CD1c-positive myeloid dendritic cell (primary cell): Measurements from ENCODE around the gene KCND3.

Experiments
- DNase-seq: peaks from one replicate; pipeline ENCODE4 v3.0.0-alpha.2; 2016; ENCODE audit errors: extremely low spot score

The KCND3 gene

DNA sequence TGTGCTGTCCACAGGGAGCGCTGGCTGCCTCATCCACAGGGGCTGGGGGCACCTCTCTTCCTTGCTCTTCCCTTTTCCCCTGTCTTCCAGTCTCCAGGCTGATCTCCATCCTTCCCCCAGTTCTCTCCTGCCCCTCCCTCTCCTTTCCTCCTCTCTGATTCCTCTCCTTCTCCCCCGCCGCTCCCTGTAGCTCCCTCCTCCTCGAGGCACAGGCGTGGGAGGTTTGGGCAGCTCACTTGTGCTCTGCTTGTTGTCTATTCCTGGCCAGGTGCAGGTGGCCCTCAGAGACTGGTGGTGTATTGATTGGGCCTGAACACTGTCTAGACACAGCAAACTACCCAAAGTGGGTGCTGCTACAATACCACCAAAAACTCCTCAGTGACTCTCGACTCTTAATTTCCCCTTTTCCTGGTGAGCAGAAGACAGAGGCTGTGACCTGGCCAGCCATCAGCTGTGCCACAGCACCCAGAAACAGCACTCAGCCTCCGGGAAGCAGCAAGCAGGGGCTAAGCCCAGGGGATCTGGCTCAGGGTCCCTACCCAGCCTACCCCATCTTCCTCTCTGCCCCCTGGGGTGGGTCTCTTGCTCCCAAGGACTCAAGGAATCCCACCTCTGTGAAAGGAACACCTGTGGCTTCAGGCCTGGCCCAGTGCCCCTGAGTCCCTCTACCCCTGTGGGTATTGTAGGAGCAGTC, 140.5 kb downstream of the KCND3 start:
- DNase-seq, result no peak

DNA sequence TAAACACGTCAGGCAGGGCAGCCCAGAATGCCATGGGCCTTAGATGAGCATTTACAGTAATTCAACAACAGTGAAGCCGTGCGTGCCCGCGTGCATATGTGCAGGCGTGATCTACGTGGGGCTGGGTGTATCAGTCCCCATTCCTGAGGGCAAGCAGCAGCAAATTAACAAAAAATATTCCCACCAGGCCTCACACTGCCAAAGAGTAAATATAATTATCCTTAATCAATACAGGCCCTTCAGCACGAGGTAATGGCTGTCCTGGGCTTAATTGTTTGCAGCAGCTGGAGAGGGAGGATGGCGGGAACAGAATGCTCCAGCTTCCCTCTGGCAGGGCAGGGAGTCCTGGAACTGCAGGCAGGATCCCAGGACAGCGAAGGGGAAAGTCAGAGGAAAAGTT, 142.0 kb downstream of the KCND3 start:
- DNase-seq, result no peak

DNA sequence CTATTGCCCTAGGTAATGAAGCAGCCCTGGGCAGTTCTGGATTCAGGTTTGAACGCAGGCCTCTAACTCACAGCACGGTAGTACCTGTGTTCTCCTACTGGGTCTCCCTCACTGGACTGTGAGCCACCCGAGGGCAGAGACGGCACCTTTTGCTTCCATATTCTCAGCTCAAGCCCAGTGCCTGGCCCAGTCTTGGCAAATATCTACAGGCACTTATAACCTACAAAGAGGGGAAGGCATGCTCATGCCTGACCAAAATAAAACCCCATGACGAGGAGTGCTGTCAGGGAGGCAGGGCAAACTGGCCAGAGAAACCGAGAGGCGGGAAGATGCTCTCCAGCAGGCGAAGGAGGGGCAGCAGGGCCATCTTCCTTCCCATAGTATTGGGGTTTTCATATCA, 142.6 kb downstream of the KCND3 start:
- DNase-seq, result no peak

DNA sequence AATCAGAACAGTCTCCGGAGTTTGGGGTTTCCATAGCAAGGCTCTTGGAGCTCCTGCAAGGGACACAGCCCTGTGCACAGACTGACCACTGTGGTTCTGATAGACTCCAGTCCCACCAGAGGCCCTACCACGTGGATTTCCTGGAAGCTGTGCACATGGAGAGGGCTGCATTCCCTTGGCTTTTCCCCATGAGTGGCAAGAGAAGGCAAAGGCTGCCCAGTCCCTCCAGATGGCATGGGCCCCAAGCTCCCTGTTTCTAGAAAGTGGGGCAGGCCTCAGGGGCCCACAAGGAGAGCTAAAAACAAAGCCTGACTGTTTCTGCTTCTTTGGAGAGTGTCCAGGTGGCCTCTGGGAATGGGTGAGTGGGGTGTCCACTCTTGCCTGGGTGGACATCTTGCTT, 146.3 kb downstream of the KCND3 start:
- DNase-seq, result no peak

DNA sequence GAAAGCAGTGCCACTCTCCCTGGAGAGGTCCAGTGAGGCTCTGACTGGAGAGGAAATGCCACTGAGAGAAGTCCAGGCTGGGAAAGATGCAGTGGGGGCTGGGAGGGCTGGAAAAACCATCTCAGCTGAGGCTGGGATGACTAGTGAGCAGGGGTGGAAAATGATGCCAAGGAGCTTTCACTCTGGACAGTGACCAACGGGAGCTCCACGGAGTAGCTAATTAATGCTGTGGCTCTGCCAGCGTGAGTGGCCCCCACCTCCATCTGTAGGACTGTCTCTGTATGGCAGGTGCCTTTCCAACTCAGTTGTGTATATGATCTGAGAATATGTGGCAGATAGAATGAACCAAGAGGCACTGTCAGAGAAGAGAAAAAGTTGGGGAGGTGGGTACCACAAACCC, 147.1 kb downstream of the KCND3 start:
- DNase-seq, result no peak

DNA sequence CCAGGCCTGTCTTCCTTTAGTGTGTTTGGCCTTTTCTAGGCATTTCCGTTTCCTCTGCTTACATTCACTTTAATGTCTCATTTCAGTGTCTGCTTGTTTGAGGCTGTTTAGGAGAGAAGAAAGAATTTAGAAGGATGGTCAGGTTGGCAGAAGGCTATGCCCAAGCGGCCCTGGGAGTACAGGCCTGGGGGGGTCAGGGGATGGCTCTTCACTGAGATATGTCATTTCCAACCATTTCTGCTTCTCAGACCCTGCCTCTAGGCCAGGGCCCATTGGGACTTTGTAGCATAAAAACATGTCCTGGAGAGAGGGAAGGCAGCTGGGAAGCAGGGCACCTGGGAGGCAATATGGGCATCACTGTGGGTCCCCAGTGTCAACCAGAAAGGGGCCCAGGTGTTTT, 147.7 kb downstream of the KCND3 start:
- DNase-seq, result no peak

DNA sequence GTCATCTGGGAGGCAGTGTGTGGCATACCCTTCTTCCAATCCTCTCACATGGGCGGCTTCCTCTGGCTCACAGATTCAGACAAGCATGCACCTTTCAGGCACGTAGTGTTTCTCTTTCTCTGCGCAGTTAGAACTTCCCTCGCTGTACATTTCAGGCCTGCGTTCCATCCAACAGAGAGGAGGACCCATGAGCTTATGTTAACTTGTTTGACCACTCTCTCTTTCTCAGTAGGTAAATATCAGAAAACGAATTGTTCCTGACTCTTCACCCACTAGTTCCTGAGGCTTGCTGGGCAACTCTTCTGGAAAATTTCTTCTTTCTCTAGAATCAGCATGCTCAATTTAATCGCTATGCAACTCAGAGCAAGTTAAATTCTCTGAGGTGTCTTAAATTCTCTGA, 148.3 kb downstream of the KCND3 start:
- DNase-seq, result no peak

DNA sequence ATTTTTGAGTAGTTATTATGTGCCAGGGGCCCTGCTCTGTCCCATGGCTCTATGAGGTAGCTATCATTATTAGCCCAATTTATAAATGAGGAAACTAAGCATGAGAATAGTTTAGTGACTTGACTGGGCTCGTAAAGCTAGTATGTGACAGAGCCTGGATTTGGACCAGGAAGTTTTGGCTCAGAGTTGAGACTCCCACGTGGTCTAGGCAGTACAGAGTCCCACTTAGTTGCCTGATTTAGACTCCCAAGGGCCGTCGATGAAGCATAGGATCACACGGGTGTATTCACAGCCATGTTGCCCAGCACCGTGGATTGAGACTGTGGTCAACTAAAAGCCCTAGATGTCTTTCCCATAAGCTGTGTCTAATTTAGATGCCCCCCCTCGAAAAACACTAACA, 152.1 kb downstream of the KCND3 start:
- no peak for DNase-seq

DNA sequence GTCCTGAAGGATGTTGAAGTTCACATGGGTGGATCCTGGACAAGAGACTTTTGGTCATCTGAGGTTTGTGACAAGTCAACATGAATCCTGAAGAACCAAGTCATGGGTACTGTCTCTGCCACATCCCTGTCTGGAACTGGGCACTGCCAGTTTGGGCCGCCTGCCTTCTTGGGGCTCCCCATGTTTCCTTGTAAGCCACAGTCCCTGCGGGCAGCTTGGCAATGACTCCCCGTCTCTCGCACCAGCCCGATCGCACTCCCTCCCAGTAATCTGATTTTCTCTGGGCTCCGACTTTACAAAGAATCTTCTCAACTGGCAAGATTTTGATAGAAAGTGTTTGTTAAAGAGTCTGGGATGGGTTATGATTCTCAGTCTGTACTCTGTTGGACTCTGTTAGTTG, 153.4 kb downstream of the KCND3 start:
- DNase-seq, result no peak

DNA sequence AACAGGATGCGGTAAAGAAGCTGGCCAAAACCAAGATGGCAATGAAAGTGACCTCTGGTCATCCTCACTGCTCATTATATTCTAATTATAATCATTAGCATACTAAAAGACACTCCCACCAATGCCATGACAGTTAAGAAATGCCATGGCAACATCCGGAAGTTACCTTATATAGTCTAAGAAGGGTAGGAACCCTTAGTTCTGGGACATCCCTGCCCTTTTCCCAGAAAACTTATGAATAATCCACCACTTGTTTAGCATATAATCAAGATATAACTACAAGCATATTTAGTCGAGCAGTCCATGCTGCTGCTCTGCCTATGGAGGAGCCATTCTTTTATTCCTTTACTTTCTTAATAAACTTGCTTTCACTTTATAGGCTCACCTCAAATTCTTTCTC, 154.0 kb downstream of the KCND3 start:
- no peak for DNase-seq

DNA sequence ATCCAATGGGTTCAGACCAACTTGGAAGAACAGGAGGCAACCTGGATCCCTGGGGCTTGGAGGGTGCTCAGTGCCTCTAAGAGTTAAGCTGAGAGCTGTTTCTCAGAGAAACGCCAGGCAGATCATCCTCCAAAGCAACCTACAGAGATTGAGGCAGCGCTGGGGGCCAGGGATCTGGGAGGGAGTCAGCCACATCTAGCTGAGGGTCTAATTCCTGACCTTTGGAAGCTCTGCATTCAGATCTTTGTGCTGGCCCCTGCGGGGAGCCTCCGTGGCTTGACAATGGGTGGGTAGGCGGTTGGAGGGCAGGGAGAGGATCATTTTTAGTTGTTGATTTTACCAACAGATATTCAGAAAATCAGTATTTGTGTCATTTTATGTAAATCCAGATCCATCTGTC, 154.5 kb downstream of the KCND3 start:
- DNase-seq, result no peak

DNA sequence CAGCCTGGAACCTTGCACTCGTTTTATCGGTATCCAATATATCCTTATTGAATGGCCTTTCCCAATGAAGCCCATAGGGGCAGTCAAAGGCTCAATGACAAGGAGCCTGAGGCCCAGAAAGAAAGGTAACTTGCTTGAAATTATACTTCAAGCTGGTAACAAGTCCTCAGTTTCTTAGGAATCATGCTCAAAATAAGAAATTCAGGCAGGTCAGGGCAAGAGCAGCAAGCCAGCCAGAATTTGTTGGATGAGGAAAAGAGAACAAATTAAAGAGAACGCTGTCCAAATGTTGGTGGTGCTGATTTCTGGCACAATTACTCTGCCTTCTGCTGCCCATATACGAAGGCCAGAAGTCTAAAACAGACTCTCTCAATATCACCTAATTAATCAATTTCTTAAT, 156.1 kb downstream of the KCND3 start:
- no peak for DNase-seq

DNA sequence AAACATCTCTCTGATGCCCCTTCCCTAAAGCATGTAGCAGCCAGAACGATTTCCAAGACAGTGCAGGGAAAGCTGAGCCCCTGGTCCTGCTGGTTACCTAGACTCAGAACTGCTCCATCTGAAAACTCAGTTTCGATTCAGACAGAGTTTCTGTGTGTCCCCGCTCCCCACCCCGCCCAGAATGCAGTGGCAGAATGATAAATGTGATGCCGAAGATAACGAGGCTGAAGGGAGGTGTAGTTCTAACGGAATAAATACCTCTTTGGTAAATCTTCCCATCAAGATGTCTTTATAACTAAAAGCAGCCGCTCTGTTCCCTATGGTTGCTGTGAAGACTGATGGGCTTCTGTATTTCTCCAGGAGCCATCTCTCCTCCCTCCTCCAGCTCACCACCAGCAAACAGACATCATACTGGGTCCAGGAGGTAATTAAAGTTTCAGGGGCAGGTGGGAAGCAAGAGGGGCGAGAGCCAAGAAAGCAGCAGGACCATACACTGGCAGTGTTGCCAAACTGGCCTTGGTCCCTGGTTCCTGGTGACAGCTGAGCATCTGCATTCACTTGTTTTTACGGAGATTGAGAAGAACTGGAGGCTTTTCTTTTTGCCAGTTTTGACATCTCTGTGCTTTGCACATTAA, 156.8 kb downstream of the KCND3 start:
- DNase-seq, result no peak

DNA sequence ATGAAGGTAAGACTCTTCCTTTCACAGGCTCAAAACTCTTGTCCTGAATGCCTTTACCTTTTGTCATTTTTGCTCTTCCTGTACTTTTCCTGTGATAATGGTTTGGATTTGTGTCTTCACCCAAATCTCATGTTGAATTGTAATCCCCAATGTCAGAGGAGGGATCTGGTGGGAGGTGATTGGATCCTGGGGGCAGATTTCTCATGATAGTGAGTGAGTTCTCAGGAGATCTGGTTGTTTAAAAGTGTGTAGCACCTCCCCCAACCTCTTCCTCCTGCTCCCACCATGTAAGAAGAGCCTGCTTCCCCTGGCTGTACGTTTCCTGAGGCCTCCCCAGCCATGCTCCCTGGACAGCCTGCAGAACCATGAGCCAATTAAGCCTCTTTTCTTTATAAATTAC, 158.3 kb downstream of the KCND3 start:
- no peak for DNase-seq

DNA sequence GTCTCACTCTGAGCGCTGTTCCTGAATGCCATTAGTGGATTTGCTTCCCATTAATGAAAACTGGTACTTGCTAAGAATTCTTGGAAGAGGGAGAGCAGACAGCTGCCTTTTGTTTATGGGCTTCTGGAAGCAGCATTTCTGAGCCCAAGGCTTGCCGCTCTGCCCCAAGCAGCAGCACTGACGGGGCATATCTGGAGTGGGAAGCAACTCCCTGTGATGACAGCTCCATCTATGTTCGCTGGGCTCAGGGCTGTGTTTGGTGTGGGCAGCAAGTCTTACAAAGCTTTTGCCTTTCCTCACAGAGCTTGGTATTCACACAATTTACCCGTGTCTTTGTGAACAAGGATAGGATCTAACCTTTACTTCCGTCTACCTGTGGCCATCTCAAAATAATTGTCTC, 161.5 kb downstream of the KCND3 start:
- no peak for DNase-seq

DNA sequence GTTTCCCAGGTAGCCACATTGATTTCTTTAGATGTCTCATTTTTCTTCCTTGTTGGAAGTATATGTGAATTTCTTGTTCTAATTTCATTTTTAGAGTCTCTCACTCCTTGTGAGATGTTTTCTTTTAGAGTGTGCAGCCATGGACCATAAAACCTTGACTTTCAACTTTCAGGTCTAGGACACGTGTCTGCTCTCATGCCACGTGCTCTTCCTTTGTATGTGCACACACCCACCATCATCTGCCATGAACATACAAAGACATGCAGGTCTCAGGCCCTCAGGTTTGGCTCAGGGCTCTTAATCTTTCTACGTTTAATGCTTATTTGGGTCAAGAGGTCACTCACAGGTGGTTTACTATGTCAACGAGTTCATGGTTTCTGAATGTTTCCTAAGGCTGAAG, 163.2 kb downstream of the KCND3 start:
- no peak for DNase-seq

DNA sequence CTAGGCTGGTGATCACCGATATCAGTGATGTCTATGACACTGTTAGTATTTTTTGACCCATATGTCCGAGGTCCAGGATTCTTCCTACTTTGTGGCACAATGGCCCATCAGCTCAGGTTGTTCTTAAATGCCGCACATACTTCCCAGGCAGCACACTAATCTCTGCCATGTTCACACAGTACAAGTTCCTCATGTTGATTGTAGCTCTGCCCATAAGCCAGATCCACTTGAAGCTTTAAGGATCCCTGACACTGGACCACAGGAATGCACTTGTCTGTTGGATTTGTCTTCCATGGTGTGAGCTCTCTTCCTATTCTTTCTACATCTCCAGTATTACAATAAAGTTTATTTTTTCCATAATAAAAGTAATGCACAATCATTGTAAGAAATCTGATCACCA, 164.3 kb downstream of the KCND3 start:
- DNase-seq, result no peak

DNA sequence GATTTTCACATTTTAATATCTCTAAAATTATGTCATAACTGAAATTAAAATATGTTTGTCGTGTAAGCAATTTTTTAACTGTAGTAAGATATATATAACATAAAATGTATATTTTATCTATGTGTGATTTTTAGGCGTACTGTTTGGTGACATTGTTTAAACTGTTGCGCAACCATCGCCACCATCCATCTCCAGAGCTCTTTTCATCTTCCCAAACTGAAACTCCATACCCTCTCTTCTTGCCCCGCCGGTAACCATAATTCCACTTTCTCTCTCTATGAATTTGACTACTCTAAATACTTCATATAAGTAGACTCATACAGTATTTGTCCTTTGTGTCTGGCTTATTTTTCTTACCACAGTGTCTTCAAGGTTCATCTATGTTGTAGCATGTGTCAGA, 167.3 kb downstream of the KCND3 start:
- DNase-seq, result no peak

DNA sequence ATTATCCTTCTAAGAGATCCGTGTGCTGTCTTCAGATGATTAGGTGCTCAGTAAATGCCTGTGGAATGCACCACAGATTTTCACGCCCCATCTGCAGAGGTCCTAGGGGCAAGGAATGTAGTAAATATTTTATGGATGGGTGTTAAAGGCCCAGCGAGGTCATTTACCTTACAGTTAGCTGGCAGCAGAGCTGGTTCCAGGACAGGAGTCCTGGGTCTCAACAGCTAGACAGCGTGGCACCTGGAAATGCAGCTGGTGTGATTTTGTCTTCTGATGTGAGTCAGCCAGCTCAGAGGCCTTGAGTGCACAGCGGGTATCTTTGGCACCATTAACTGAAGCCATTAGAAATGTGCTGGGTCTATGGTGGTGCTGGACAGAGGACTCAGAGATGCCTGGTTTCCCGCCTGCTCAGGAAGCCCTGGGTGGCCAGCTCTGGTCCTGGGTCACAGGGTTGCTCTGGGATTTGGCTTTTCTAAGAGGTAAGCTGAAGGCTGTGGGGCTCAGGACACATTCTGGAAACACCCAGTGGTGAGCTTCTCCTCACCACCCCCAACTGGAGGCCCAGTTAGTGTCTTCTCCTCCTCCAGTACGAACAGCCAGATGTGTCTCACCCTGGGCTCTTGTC, 168.2 kb downstream of the KCND3 start:
- DNase-seq, result no peak

DNA sequence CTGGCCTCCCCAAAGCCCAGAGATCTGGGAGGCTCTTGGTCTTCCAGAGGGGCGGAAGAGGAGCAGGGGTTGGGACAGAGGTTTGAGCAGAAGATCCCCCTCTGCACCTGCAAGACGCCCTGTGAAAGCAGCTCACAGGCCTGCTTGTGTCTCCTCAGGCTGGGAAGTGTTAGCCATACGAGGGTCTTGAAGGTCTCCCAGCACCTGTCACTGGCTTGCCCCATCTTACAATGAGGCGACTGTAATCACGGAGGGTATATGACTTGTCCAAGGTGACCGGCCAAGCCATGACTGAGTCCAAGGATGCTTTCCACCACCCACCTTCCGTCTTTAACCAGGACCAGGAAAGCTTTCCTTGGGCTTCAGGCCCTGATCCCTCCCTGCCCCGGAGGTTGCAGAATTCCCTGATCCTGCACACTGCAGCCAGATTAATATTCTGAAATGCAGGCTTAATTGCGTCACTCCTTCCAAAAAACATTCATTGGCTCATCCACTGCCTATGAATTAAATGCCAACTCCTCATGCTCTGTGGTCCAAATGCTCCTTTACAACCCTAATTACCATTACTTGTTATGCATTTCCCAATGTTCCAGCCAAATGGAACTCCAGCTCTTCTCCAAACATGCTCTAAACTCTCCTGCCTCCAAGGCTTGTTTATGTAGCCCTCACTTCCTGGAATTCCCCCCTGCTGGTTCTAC, 169.8 kb downstream of the KCND3 start:
- DNase-seq, result no peak

DNA sequence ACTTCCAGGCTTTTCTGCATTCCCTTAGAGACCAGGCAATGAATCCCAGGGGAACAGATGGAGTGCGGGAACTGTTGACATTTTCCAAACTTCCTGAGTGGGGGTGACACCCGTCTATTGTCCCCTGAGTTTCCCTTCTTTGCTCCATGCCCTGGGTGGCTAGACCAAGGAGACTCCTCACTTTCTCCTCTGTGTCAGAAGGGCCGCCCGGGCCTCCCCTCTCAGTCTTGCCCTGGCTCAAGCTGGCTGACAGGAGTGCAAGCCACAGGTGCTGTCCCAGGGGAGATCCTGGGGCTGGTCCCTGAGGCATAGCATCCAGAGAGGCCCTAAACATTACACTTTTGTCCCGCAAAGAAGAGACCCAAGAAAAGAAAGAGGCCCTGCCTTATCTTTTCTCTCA, 170.9 kb downstream of the KCND3 start:
- no peak for DNase-seq

DNA sequence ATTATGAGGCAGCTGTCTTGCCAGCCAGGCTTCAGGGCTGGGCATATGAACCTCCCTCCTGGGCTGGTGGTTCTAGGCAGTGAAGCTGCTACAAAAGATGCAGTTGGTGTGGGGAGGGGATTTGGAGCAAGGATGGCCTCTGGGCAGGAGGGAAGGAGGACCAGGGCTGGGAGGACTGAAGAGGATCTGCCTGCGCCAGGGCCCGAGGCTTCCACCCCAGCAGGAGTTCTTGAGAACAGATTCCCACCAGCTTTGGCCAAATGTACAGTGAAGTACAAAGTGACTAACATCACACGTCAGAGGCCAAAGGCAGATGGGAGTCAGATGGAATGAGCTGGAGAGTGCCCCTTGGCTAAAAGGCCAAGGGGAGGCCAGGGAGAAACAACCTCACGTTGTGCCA, 171.4 kb downstream of the KCND3 start:
- no peak for DNase-seq

DNA sequence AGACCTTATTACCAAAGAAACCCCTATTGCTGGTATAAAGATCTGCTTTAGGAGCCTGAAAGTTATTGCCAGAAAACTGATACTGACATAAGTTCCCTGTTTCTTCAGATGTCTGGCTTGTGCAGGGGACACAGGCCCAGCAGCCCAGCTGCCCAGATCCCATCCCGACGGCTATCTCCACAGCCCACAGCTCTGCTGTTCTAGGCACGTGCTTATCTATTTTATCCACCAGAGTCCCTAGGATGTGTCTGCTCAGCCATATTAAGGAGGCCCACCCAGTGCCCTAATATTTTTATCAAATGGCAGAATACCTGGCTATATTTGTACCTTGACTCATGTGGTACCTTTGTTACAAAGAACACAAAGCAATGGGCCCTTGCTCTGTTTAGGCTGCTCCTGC, 174.8 kb downstream of the KCND3 start:
- no peak for DNase-seq
